A673 (cell line): ENCODE results near the gene IMMP1L.

ENCODE experiments used
- CTCF ChIP-seq: fragments of 300-800, 200-600 bp; sonication (generic); conservative IDR thresholded peaks from 2 replicates; pipeline ENCODE4 v1.5.1; 2017; ENCODE audit warnings: low read depth, mild to moderate bottlenecking, antibody characterized with exemption, low read length, moderate library complexity, mixed read lengths
- EZH2 ChIP-seq: fragments of 200-600 bp; sonication (generic); IDR thresholded peaks from 2 replicates; pipeline ENCODE4 v1.6.1; 2017; ENCODE audit warnings: borderline replicate concordance, low read depth, mild to moderate bottlenecking, mixed read lengths, antibody characterized with exemption, low read length; ENCODE audit not compliant: poor library complexity, severe bottlenecking

- TF ChIP-seq CTCF (no peak), EZH2 (no peak)
These were observed 30.4 kb downstream of the IMMP1L start for GRCh38 chr11:31479066-31479465.
